Brain microvascular endothelial cell (primary cell): ENCODE measurements around the gene GLIS2.

Experiments
- DNase-seq: peaks from one replicate; pipeline ENCODE4 v3.0.0-alpha.2; 2020
- H3K27ac ChIP-seq: fragments of 250-450 bp; sonication (Bioruptor Pico); 2 replicates; pipeline ENCODE4 v1.5.1; 2020; ENCODE audit warnings: mild to moderate bottlenecking, moderate library complexity
- H3K27me3 ChIP-seq: fragments of 250-450 bp; sonication (Bioruptor Pico); replicated peaks from 2 replicates; pipeline ENCODE4 v1.5.1; 2020; ENCODE audit warnings: mild to moderate bottlenecking
- H3K36me3 ChIP-seq: fragments of 250-450 bp; sonication (Bioruptor Pico); replicated peaks from 2 replicates; pipeline ENCODE4 v1.5.1; 2020; ENCODE audit warnings: mild to moderate bottlenecking
- H3K4me3 ChIP-seq: 2 replicates; pipeline ENCODE4 v1.5.1; 2011; ENCODE audit warnings: low read depth, mild to moderate bottlenecking, control low read depth, low read length, moderate library complexity
- CTCF ChIP-seq: IDR thresholded peaks from 2 replicates; pipeline ENCODE4 v1.5.1; 2011; ENCODE audit warnings: low read depth, mild to moderate bottlenecking, moderate library complexity, low read length, control low read depth, inconsistent platforms; ENCODE audit errors: missing control alignments
- in situ Hi-C: cut with HindIII; loops from 2 replicates; pipeline ENCODE4 v1.10.0; 2017; ENCODE audit warnings: low sequenced_read_pairs, low pct_ligation_motif_present

The GLIS2 gene

GRCh38 chr16:4386951-4387565, 71.2 kb downstream of the GLIS2 start:
- Histone ChIP-seq H3K27ac (no peak overlapping the region), H3K36me3 (peaks cover 9% of the 10 kb centered on the region), H3K4me3 (no peak overlapping the region), H3K27me3 (no peaks in the 10 kb centered on the region)
- no peak for TF ChIP-seq CTCF
- in situ Hi-C loops = no loop called here
- no peak for DNase-seq

- no peak for TF ChIP-seq CTCF
- no peak for DNase-seq
- in situ Hi-C loops = no loop called here
- Histone ChIP-seq H3K27ac (no peak overlapping the region), H3K27me3 (no peaks in the 10 kb centered on the region), H3K4me3 (no peak overlapping the region), H3K36me3 (peaks cover 3% of the 10 kb centered on the region)
These were observed 71.9 kb downstream of the GLIS2 start for GRCh38 chr16:4387781-4388180.

- DNase-seq = no peak
- TF ChIP-seq CTCF = no peak
- H3K36me3 ChIP-seq = peaks cover 2% of the 10 kb centered on the region
- peak overlapping the region; percentile 42 for H3K27ac ChIP-seq
- no peaks in the 10 kb centered on the region for H3K27me3 ChIP-seq
- in situ Hi-C loops = no loop called here
- no peak overlapping the region for H3K4me3 ChIP-seq
These were observed 72.6 kb downstream of the GLIS2 start for GRCh38 chr16:4388271-4389021.
